ENCODE measurements around the gene ATP9A.

The ATP9A gene

GRCh38 chr20:51594236-51595057, 173.7 kb downstream of the ATP9A start:
- Histone ChIP-seq H3K36me3 (ENCODE audit: insufficient read depth, low read length) (no peaks in the 10 kb centered on the region), H3K9me3 (ENCODE audit: low read depth, low read length) (no peaks in the 10 kb centered on the region), H3K4me3 (peak overlapping the region; percentile 37; the same call in 1 of the 2 replicates), H3K9ac (ENCODE audit: insufficient read length) (peak overlapping the region; percentile 30), H3K27ac (no peak overlapping the region)
- TF ChIP-seq POLR2AphosphoS5 (IDR thresholded peaks at IDR 0.05; ENCODE audit: borderline replicate concordance, low read depth, low read length): no peak
- no peak for TF ChIP-seq EZH2 (IDR thresholded peaks at IDR 0.05)
- DNase-seq (ENCODE audit: low read depth, low spot score): no peak

DNA sequence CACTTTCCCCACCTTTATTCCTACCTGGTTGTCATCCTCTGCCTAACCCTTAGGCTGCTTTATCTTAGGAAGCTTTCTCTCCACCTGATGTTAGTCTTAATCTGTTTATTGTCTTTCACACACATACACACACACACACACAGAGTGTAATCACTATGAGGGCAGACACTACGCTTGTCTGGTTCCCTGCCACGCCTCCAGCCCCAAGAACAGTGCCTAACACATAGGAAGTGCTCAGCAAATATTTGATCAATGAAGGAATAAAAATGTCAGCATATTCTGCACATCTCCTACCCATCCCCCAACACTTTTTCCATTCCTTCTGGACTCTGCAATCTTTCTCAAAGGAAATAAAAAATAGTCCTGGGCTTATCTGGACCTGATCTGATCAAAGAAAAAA, 174.6 kb downstream of the ATP9A start:
- H3K9me3 ChIP-seq (ENCODE audit: low read depth, low read length): no peaks in the 10 kb centered on the region
- TF ChIP-seq FOXP2 (optimal IDR thresholded peaks at IDR 0.05; ENCODE audit: control extremely low read depth, extremely low read length, insufficient read depth): no peak
- TF ChIP-seq POLR2AphosphoS5 (IDR thresholded peaks at IDR 0.05; ENCODE audit: borderline replicate concordance, low read depth, low read length): no peak
- TF ChIP-seq EZH2 (IDR thresholded peaks at IDR 0.05): no peak
- no peak overlapping the region for H3K4me3 ChIP-seq
- no peaks in the 10 kb centered on the region for H3K36me3 ChIP-seq (ENCODE audit: insufficient read depth, low read length)
- no peak overlapping the region for H3K9ac ChIP-seq (ENCODE audit: insufficient read length)
- DNase-seq (ENCODE audit: low read depth, low spot score): no peak
- no peak overlapping the region for H3K27ac ChIP-seq

GRCh38 chr20:51592564-51592963, 175.6 kb downstream of the ATP9A start:
- Histone ChIP-seq H3K9me3 (ENCODE audit: low read depth, low read length) (no peaks in the 10 kb centered on the region), H3K27ac (no peak overlapping the region), H3K9ac (ENCODE audit: insufficient read length) (no peak overlapping the region), H3K36me3 (ENCODE audit: insufficient read depth, low read length) (no peaks in the 10 kb centered on the region), H3K4me3 (no peak overlapping the region)
- no peak for DNase-seq (ENCODE audit: low read depth, low spot score)
- TF ChIP-seq EZH2 (IDR thresholded peaks at IDR 0.05) (no peak), FOXP2 (optimal IDR thresholded peaks at IDR 0.05; ENCODE audit: control extremely low read depth, extremely low read length, insufficient read depth) (no peak)

GRCh38 chr20:51591871-51592270, 176.3 kb downstream of the ATP9A start:
- no peaks in the 10 kb centered on the region for H3K36me3 ChIP-seq (ENCODE audit: insufficient read depth, low read length)

DNA sequence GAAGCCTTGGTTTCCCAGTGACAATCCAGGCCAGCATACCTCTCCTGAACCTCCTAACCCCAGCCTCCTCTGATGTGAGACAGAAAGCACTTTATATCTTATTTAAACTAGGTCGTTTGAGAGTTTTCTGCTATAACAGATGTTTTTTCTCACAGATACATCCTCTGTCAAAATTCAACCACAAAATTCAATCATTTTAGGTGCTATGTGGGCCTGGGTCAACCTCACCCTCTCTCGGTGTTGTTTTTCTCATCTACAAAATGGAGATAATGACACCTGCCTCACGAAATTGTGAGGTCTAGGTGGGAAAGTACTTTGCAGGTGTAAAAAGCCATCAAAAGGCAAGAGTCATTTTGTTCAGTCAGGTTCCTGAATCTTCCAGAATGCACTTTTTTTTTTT, 179.4 kb downstream of the ATP9A start:
- Histone ChIP-seq H3K9me3 (ENCODE audit: low read depth, low read length) (no peaks in the 10 kb centered on the region), H3K9ac (ENCODE audit: insufficient read length) (no peak overlapping the region), H3K27ac (no peak overlapping the region), H3K4me3 (no peak overlapping the region), H3K36me3 (ENCODE audit: insufficient read depth, low read length) (no peaks in the 10 kb centered on the region)
- no peak for TF ChIP-seq FOXP2 (optimal IDR thresholded peaks at IDR 0.05; ENCODE audit: control extremely low read depth, extremely low read length, insufficient read depth)
- no peak for TF ChIP-seq POLR2AphosphoS5 (IDR thresholded peaks at IDR 0.05; ENCODE audit: borderline replicate concordance, low read depth, low read length)
- TF ChIP-seq EZH2 (IDR thresholded peaks at IDR 0.05): no peak
- no peak for DNase-seq (ENCODE audit: low read depth, low spot score)

More at GRCh38 chr20:51591871-51592270, 176.3 kb downstream of the ATP9A start:
- Histone ChIP-seq H3K4me3 (no peak overlapping the region), H3K9me3 (ENCODE audit: low read depth, low read length) (no peaks in the 10 kb centered on the region), H3K9ac (ENCODE audit: insufficient read length) (no peak overlapping the region), H3K27ac (peak overlapping the region; percentile 58; the same call in 1 of the 2 replicates)
- no peak for TF ChIP-seq FOXP2 (optimal IDR thresholded peaks at IDR 0.05; ENCODE audit: control extremely low read depth, extremely low read length, insufficient read depth)
- TF ChIP-seq POLR2AphosphoS5 (IDR thresholded peaks at IDR 0.05; ENCODE audit: borderline replicate concordance, low read depth, low read length): no peak
- no peak for TF ChIP-seq EZH2 (IDR thresholded peaks at IDR 0.05)
- DNase-seq (ENCODE audit: low read depth, low spot score): no peak

DNA sequence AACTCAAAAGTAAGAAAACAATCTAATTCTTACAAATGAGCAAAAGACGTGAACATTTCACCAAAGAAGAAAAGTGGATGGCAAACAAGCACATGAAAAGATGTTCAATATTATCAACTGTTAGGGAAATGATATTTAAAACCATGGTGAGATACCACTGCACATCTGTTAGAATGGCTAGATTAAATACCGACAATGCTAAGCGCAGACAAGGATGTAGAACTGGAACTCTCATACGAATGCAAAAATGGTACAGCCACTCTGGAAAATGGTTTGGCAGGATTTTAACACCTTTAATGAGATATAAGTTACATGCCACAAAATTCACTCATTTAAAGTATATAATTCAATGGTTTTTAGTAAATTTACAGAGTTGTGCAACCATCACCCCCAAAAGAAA, 181.0 kb downstream of the ATP9A start:
- no peak overlapping the region for H3K4me3 ChIP-seq
- no peak for TF ChIP-seq EZH2 (IDR thresholded peaks at IDR 0.05)
- no peak for TF ChIP-seq FOXP2 (optimal IDR thresholded peaks at IDR 0.05; ENCODE audit: control extremely low read depth, extremely low read length, insufficient read depth)
- no peak for TF ChIP-seq POLR2AphosphoS5 (IDR thresholded peaks at IDR 0.05; ENCODE audit: borderline replicate concordance, low read depth, low read length)

GRCh38 chr20:51586005-51586440, 182.2 kb downstream of the ATP9A start:
- Histone ChIP-seq H3K36me3 (ENCODE audit: insufficient read depth, low read length) (no peaks in the 10 kb centered on the region), H3K9ac (ENCODE audit: insufficient read length) (no peak overlapping the region), H3K9me3 (ENCODE audit: low read depth, low read length) (no peaks in the 10 kb centered on the region), H3K27ac (no peak overlapping the region), H3K4me3 (no peak overlapping the region)
- TF ChIP-seq EZH2 (IDR thresholded peaks at IDR 0.05) (no peak), FOXP2 (optimal IDR thresholded peaks at IDR 0.05; ENCODE audit: control extremely low read depth, extremely low read length, insufficient read depth) (no peak), POLR2AphosphoS5 (IDR thresholded peaks at IDR 0.05; ENCODE audit: borderline replicate concordance, low read depth, low read length) (no peak)
- DNase-seq (ENCODE audit: low read depth, low spot score): no peak

More for the DNA sequence above, 181.0 kb downstream of the ATP9A start:
- Histone ChIP-seq H3K9me3 (ENCODE audit: low read depth, low read length) (no peaks in the 10 kb centered on the region), H3K9ac (ENCODE audit: insufficient read length) (no peak overlapping the region), H3K27ac (no peak overlapping the region), H3K36me3 (ENCODE audit: insufficient read depth, low read length) (no peaks in the 10 kb centered on the region)
- no peak for DNase-seq (ENCODE audit: low read depth, low spot score)

DNA sequence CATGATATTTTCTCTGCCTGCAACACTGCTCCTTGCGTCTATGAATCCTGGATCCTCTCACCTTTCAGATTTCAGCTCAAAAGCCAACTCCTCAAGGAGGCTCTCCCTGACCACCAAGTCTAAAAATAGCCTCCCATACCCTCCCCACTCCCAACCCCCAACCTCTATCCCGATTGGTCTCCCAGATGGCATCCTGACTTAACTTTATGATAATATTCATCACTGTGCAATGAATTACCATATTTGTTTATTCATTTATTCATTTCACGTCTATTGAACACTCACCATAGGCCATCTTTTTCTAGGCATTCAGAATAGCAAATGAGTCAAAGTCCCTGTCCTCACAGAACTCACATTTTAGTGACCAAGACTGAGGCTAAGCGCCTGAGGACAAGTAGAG, 183.0 kb downstream of the ATP9A start:
- no peaks in the 10 kb centered on the region for H3K36me3 ChIP-seq (ENCODE audit: insufficient read depth, low read length)
- H3K4me3 ChIP-seq: no peak overlapping the region
- TF ChIP-seq EZH2 (IDR thresholded peaks at IDR 0.05) (no peak), FOXP2 (optimal IDR thresholded peaks at IDR 0.05; ENCODE audit: control extremely low read depth, extremely low read length, insufficient read depth) (no peak), POLR2AphosphoS5 (IDR thresholded peaks at IDR 0.05; ENCODE audit: borderline replicate concordance, low read depth, low read length) (no peak)
- H3K27ac ChIP-seq: no peak overlapping the region
- no peak overlapping the region for H3K9ac ChIP-seq (ENCODE audit: insufficient read length)
- no peak for DNase-seq (ENCODE audit: low read depth, low spot score)
- H3K9me3 ChIP-seq (ENCODE audit: low read depth, low read length): no peaks in the 10 kb centered on the region

- H3K36me3 ChIP-seq (ENCODE audit: insufficient read depth, low read length): no peaks in the 10 kb centered on the region
- TF ChIP-seq EZH2 (IDR thresholded peaks at IDR 0.05): no peak
- TF ChIP-seq FOXP2 (optimal IDR thresholded peaks at IDR 0.05; ENCODE audit: control extremely low read depth, extremely low read length, insufficient read depth): no peak
- no peak for TF ChIP-seq POLR2AphosphoS5 (IDR thresholded peaks at IDR 0.05; ENCODE audit: borderline replicate concordance, low read depth, low read length)
- no peak overlapping the region for H3K9ac ChIP-seq (ENCODE audit: insufficient read length)
- no peak overlapping the region for H3K4me3 ChIP-seq
- DNase-seq (ENCODE audit: low read depth, low spot score): no peak
- H3K9me3 ChIP-seq (ENCODE audit: low read depth, low read length): no peaks in the 10 kb centered on the region
- no peak overlapping the region for H3K27ac ChIP-seq
Measured at GRCh38 chr20:51584737-51585136, 183.5 kb downstream of the ATP9A start.

Measured in SK-N-MC (cell line).